ENCODE measurements around the gene IBA57.

The IBA57 gene

GRCh38 chr1:228161362-228161761 lies 4.2 kb upstream of the IBA57 start:
- H3K27me3 ChIP-seq (replicated peaks; ENCODE audit: control insufficient read depth, insufficient read depth, low read length), result no peaks in the 10 kb centered on the region
- no peak for DNase-seq (ENCODE audit: extremely low read depth, insufficient read length)
- H3K36me3 ChIP-seq (ENCODE audit: control insufficient read depth, insufficient read depth, low read length), result no peaks in the 10 kb centered on the region
- no peak overlapping the region for H3K4me3 ChIP-seq (replicated peaks; ENCODE audit: low read depth, low read length)
- no peak for TF ChIP-seq CTCF (IDR thresholded peaks at IDR 0.05; ENCODE audit: insufficient read depth, low read length, poor library complexity, severe bottlenecking)

GRCh38 chr1:228161866-228162265 lies 3.7 kb upstream of the IBA57 start:
- no peak overlapping the region for H3K4me3 ChIP-seq (replicated peaks; ENCODE audit: low read depth, low read length)
- no peak for TF ChIP-seq CTCF (IDR thresholded peaks at IDR 0.05; ENCODE audit: insufficient read depth, low read length, poor library complexity, severe bottlenecking)
- no peaks in the 10 kb centered on the region for H3K27me3 ChIP-seq (replicated peaks; ENCODE audit: control insufficient read depth, insufficient read depth, low read length)
- DNase-seq (ENCODE audit: extremely low read depth, insufficient read length), result no peak
- H3K36me3 ChIP-seq (ENCODE audit: control insufficient read depth, insufficient read depth, low read length), result no peaks in the 10 kb centered on the region

DNA sequence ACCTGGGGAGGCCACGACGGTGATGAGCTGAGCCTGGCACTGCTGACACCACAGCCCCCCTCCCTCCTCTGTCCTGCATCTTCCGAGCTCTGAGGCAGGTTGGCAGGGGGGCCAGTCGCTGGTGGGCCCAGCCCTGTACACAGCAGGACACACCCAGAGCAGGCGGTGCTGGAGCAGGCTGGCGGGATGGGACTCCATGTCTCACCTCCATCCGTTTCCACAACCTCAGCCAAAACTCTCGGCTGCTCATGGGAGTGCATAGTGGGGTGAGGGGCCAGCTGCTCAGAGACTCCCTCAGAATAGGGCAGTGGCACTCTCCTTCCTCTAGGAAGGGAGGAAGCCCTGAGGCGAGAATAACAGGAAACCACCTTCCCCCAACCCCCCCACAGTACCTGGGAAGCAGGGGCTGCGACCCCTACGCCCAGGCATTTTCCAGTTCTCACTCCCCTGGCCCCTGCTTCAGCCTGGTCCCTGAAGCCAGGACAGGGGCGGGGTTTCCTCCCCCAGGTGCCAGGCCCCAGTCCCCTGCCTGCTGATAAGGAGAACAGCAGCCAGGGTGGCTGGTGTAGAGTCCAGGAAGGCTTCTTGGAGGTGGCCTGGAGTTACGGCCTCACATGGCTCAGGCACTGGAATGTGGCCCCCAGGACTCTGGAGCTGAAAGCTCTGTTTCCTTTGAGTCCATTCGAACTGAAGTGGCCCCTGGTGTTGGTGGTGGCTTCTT lies 3.2 kb upstream of the IBA57 start:
- DNase-seq (ENCODE audit: extremely low read depth, insufficient read length), result no peak
- no peak for TF ChIP-seq CTCF (IDR thresholded peaks at IDR 0.05; ENCODE audit: insufficient read depth, low read length, poor library complexity, severe bottlenecking)
- Histone ChIP-seq H3K4me3 (replicated peaks; ENCODE audit: low read depth, low read length) (no peak overlapping the region), H3K27me3 (replicated peaks; ENCODE audit: control insufficient read depth, insufficient read depth, low read length) (no peaks in the 10 kb centered on the region), H3K36me3 (ENCODE audit: control insufficient read depth, insufficient read depth, low read length) (no peaks in the 10 kb centered on the region)

- no peak overlapping the region for H3K4me3 ChIP-seq (replicated peaks; ENCODE audit: low read depth, low read length)
- no peaks in the 10 kb centered on the region for H3K27me3 ChIP-seq (replicated peaks; ENCODE audit: control insufficient read depth, insufficient read depth, low read length)
- peak; percentile 5 for DNase-seq (ENCODE audit: extremely low read depth, insufficient read length)
- TF ChIP-seq CTCF (IDR thresholded peaks at IDR 0.05; ENCODE audit: insufficient read depth, low read length, poor library complexity, severe bottlenecking), result no peak
- no peaks in the 10 kb centered on the region for H3K36me3 ChIP-seq (ENCODE audit: control insufficient read depth, insufficient read depth, low read length)
Observed at GRCh38 chr1:228163007-228163753, 2.4 kb upstream of the IBA57 start.

DNA sequence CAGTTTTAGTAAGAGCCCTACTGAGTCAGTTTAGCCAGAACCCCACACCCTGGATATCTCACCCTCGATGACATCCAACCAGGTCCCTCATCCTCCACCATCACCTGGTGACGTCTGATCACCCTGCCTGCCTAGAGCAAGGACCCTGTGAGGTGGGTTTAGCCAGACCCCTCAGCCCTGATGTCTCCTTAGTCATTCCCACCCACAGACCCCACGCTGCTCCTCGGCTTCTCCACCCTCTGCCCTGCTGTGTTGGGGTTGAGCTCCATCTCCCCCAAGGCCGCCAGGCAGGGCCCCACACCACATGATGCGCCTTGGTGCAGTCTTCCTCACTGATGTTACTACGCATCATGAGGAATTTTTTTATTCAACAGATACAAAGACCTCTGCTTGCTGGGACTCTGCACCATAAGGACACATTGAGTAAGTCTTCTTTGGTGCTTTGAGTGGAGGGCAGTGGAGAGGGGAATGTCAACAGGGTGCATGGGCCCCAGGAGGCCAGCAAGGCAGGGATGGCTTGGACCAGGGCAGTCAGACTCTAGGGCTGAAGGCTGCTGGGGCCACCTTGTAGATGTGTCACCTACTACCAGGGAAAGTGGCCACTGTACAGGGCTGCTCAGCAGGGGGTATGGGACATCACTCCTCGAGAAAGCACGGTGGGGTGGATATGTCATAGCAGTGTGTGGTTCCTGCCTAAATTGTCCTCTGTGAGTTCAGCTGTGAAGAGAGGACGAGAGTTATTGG lies 1.7 kb upstream of the IBA57 start:
- Histone ChIP-seq H3K4me3 (replicated peaks; ENCODE audit: low read depth, low read length) (no peak overlapping the region), H3K36me3 (ENCODE audit: control insufficient read depth, insufficient read depth, low read length) (no peaks in the 10 kb centered on the region; the same call in 1 of the 2 replicates), H3K27me3 (replicated peaks; ENCODE audit: control insufficient read depth, insufficient read depth, low read length) (no peaks in the 10 kb centered on the region)
- TF ChIP-seq CTCF (IDR thresholded peaks at IDR 0.05; ENCODE audit: insufficient read depth, low read length, poor library complexity, severe bottlenecking), result no peak
- peak; percentile 9 for DNase-seq (ENCODE audit: extremely low read depth, insufficient read length)

Data from GM06990 (cell line).